ENCODE data around the gene ITGB7. TPM values are rescaled to one million over a fixed set of nuclear protein-coding genes. Genes with fewer than 3 reads are reported as not detected.

The ITGB7 gene
- total and polyA plus RNA-seq, 9 of the 15 experiments (the other 6 are each of a cell fraction or from before 2014, with no cell fraction given), result 0.06 to 2.0 (median 0.67) TPM

GRCh38 chr12:53224061-53224896, 17.2 kb upstream of the ITGB7 start (continued):
- TF ChIP-seq E4F1 (CRISPR knock-in tag; IDR thresholded peaks at IDR 0.05; ENCODE audit: borderline replicate concordance) (no peak), ZBTB2 (IDR thresholded peaks at IDR 0.05) (peak; percentile 15; the same call in 1 of the 2 replicates), ZBTB11 (CRISPR knock-in tag; IDR thresholded peaks at IDR 0.05) (no peak), ZMIZ1 (IDR thresholded peaks at IDR 0.05; ENCODE audit: low read depth in 2 of 2, low read length in 2 of 2) (no peak), ZNF24 (IDR thresholded peaks at IDR 0.05) (no peak), MITF (IDR thresholded peaks at IDR 0.05) (no peak), NCOA1 (IDR thresholded peaks at IDR 0.05; ENCODE audit: low read depth) (no peak), TSC22D4 (tag; IDR thresholded peaks at IDR 0.05) (no peak), ZBTB26 (CRISPR knock-in tag; IDR thresholded peaks at IDR 0.05) (no peak)
